ENCODE data around the gene TRERF1.

DNA sequence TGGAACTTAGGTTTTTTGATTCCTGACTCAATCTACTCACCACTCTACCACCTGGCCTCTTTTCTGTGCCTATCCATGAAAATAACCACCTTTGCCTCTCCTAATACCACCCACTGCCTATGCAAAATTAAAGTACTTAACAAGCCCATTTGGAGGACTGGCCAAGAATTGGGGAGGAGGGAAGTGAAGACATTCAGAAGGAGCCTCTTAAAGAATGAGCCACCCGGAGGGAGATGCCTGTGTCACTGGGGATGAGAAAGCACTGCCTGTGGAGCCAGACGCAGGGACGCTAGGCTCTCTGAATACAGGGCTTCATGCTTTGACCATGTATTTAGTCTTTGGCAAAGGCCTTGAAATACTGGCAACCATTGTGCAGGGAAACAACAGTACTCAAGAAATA lies 194.1 kb downstream of the TRERF1 start:
- TF ChIP-seq POLR2A (IDR thresholded peaks at IDR 0.05), result no peak
- TF ChIP-seq, protein P1, sequence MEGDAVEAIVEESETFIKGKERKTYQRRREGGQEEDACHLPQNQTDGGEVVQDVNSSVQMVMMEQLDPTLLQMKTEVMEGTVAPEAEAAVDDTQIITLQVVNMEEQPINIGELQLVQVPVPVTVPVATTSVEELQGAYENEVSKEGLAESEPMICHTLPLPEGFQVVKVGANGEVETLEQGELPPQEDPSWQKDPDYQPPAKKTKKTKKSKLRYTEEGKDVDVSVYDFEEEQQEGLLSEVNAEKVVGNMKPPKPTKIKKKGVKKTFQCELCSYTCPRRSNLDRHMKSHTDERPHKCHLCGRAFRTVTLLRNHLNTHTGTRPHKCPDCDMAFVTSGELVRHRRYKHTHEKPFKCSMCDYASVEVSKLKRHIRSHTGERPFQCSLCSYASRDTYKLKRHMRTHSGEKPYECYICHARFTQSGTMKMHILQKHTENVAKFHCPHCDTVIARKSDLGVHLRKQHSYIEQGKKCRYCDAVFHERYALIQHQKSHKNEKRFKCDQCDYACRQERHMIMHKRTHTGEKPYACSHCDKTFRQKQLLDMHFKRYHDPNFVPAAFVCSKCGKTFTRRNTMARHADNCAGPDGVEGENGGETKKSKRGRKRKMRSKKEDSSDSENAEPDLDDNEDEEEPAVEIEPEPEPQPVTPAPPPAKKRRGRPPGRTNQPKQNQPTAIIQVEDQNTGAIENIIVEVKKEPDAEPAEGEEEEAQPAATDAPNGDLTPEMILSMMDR (IDR thresholded peaks at IDR 0.05), result no peak

Measured in lower leg skin (tissue), 3 donors.